A673 (cell line): ENCODE results near the gene TNS1. TPM values are rescaled to one million over a fixed set of nuclear protein-coding genes. Genes with fewer than 3 reads are reported as not detected.

ENCODE experiments used
- BruUV-seq: library from RNA; stranded (reverse); fragments of 400-500 nt; replicated peaks from 2 replicates; lab custom pipeline; 2021; lab: Mats Ljungman, UMichigan
- CTCF ChIA-PET: fragments of 300-600 bp; sonication (Branson Sonifier 250); formaldehyde crosslinking; loops from one replicate; lab custom pipeline; 2022; ENCODE audit warnings: antibody characterized with exemption; lab: Charles Lee
- POLR2A ChIA-PET: fragments of 300-600 bp; sonication (Branson Sonifier 250); formaldehyde crosslinking; loops from one replicate; lab custom pipeline; 2022; ENCODE audit warnings: antibody characterized with exemption; ENCODE audit not compliant: low non-redundant PET; lab: Charles Lee
- DNase-seq: peaks from one replicate; pipeline ENCODE4 v3.0.0-alpha.2; 2015; ENCODE audit warnings: low spot score
- H3K27ac ChIP-seq: fragments of 200-600 bp; sonication (generic); 2 replicates; pipeline ENCODE4 v1.5.1; 2016; ENCODE audit warnings: mixed run types, low read depth, mild to moderate bottlenecking, mixed read lengths, antibody characterized with exemption, low read length; ENCODE audit not compliant: poor library complexity, severe bottlenecking
- H3K27me3 ChIP-seq: fragments of 200-600 bp; sonication (generic); replicated peaks from 2 replicates; pipeline ENCODE4 v1.6.1; 2017; ENCODE audit warnings: mixed run types, low read depth, mild to moderate bottlenecking, mixed read lengths, antibody characterized with exemption, low read length; ENCODE audit not compliant: insufficient read depth, poor library complexity
- H3K36me3 ChIP-seq: fragments of 200-600 bp; sonication (generic); 2 replicates; pipeline ENCODE4 v1.6.1; 2016; ENCODE audit warnings: mixed run types, mild to moderate bottlenecking, mixed read lengths, antibody characterized with exemption, low read length; ENCODE audit not compliant: insufficient read depth, poor library complexity, severe bottlenecking
- H3K4me1 ChIP-seq: fragments of 200-600 bp; sonication (generic); 2 replicates; pipeline ENCODE4 v1.6.1; 2017; ENCODE audit warnings: mixed run types, mild to moderate bottlenecking, mixed read lengths, antibody characterized with exemption, low read length; ENCODE audit not compliant: insufficient read depth, poor library complexity, severe bottlenecking
- H3K4me3 ChIP-seq: fragments of 200-600 bp; sonication (generic); 2 replicates; pipeline ENCODE4 v1.5.1; 2016; ENCODE audit warnings: low read depth, mixed run types, mild to moderate bottlenecking, mixed read lengths, low read length; ENCODE audit not compliant: poor library complexity, severe bottlenecking
- H3K9me3 ChIP-seq: fragments of 200-600 bp; sonication (generic); 2 replicates; pipeline ENCODE4 v1.6.1; 2016; ENCODE audit warnings: mixed run types, low read depth, mild to moderate bottlenecking, mixed read lengths, antibody characterized with exemption, low read length; ENCODE audit not compliant: poor library complexity, severe bottlenecking
- CTCF ChIP-seq: fragments of 300-800, 200-600 bp; sonication (generic); conservative IDR thresholded peaks from 2 replicates; pipeline ENCODE4 v1.5.1; 2017; ENCODE audit warnings: low read depth, mild to moderate bottlenecking, antibody characterized with exemption, low read length, moderate library complexity, mixed read lengths
- EZH2 ChIP-seq: fragments of 200-600 bp; sonication (generic); IDR thresholded peaks from 2 replicates; pipeline ENCODE4 v1.6.1; 2017; ENCODE audit warnings: borderline replicate concordance, low read depth, mild to moderate bottlenecking, mixed read lengths, antibody characterized with exemption, low read length; ENCODE audit not compliant: poor library complexity, severe bottlenecking
- intact Hi-C: fragments of 100-400 bp; cut with micrococcal nuclease; formaldehyde crosslinking; loops from one replicate; pipeline ENCODE4 v1.10.0; 2022; ENCODE audit not compliant: unreplicated experiment
- total RNA-seq: library from RNA; stranded (reverse); gene quantifications from 2 replicates; pipeline ENCODE4 v1.2.3, GENCODE V29; 2021

Gene TNS1
- total RNA-seq, 1 experiment from 2014 or later = 99.6 TPM

GRCh38 chr2:217893440-217893839, 109.4 kb downstream of the TNS1 start:
- no TSS peak for BruUV-seq
- TF ChIP-seq EZH2 (no peak), CTCF (no peak)
- intact Hi-C loops = no loop called here
- no peaks in the 10 kb centered on the region for H3K27me3 ChIP-seq
- peaks cover 47% of the 10 kb centered on the region for H3K36me3 ChIP-seq
- CTCF ChIA-PET = interaction anchor here (0.6 kb wide), 1 partner anchor 102 kb away, joined by 4 read pairs; no protein-coding TSS in a partner anchor
- POLR2A ChIA-PET = no interaction called here
- H3K4me1 ChIP-seq = no peaks in the 10 kb centered on the region
- DNase-seq = no peak
- H3K4me3 ChIP-seq = no peak overlapping the region
- no peak overlapping the region for H3K27ac ChIP-seq
- H3K9me3 ChIP-seq = no peaks in the 10 kb centered on the region

GRCh38 chr2:217892560-217892959, 110.2 kb downstream of the TNS1 start:
- no peak overlapping the region for H3K27ac ChIP-seq
- DNase-seq = no peak
- POLR2A ChIA-PET = no interaction called here
- CTCF ChIA-PET = no interaction called here
- H3K36me3 ChIP-seq = peaks cover 47% of the 10 kb centered on the region
- no TSS peak for BruUV-seq
- no peak for TF ChIP-seq EZH2
- TF ChIP-seq CTCF = no peak
- no peak overlapping the region for H3K4me3 ChIP-seq
- H3K9me3 ChIP-seq = no peaks in the 10 kb centered on the region
- H3K4me1 ChIP-seq = no peaks in the 10 kb centered on the region
- no peaks in the 10 kb centered on the region for H3K27me3 ChIP-seq
- intact Hi-C loops = no loop called here

- intact Hi-C loops = no loop called here
- Histone ChIP-seq H3K27me3 (no peaks in the 10 kb centered on the region), H3K4me3 (no peak overlapping the region), H3K4me1 (no peaks in the 10 kb centered on the region), H3K36me3 (peaks cover 46% of the 10 kb centered on the region), H3K27ac (no peak overlapping the region), H3K9me3 (no peaks in the 10 kb centered on the region)
- POLR2A ChIA-PET = no interaction called here
- CTCF ChIA-PET = no interaction called here
- no TSS peak for BruUV-seq
- TF ChIP-seq CTCF (no peak), EZH2 (no peak)
- DNase-seq = no peak
These were observed 112.3 kb downstream of the TNS1 start for GRCh38 chr2:217890445-217890844.
